Activated CD8-positive, alpha-beta T cell treated with anti-CD3 and anti-CD28 coated beads for 36 hours (primary cell): ENCODE measurements around the gene ABHD2. TPM values are rescaled to one million over a fixed set of nuclear protein-coding genes. Genes with fewer than 3 reads are reported as not detected.

Experiments
- ATAC-seq: fragments of 200-7000 bp; cut with Tn5 transposase; one replicate; pipeline ENCODE4 v1.10.0; 2021; ENCODE audit warnings: mild to moderate bottlenecking, moderate library complexity
- CTCF ChIA-PET: fragments of 350-600 bp; sonication (Branson Sonifier 250); formaldehyde crosslinking; loops from one replicate; lab custom pipeline; 2021; ENCODE audit warnings: antibody characterized with exemption; lab: Charles Lee
- POLR2A ChIA-PET: fragments of 350-600 bp; sonication (Branson Sonifier 250); formaldehyde crosslinking; loops from one replicate; lab custom pipeline; 2021; ENCODE audit warnings: antibody characterized with exemption; lab: Charles Lee
- DNase-seq: peaks from one replicate; pipeline ENCODE4 v3.0.0-alpha.2; 2020
- H3K27ac Mint-ChIP-seq: one replicate; pipeline ENCODE4 v1.8.0; 2021; ENCODE audit warnings: mild to moderate bottlenecking, mixed read lengths
- H3K27me3 Mint-ChIP-seq: one replicate; pipeline ENCODE4 v1.8.0; 2021; ENCODE audit warnings: mixed read lengths
- H3K36me3 Mint-ChIP-seq: one replicate; pipeline ENCODE4 v1.8.0; 2021; ENCODE audit warnings: low read depth, mixed read lengths
- H3K4me1 Mint-ChIP-seq: one replicate; pipeline ENCODE4 v1.8.0; 2021; ENCODE audit warnings: low read depth, mixed read lengths
- H3K4me3 Mint-ChIP-seq: one replicate; pipeline ENCODE4 v1.8.0; 2021; ENCODE audit warnings: mild to moderate bottlenecking, moderate library complexity, mixed read lengths
- H3K9me3 Mint-ChIP-seq: one replicate; pipeline ENCODE4 v1.8.0; 2021; ENCODE audit warnings: mixed read lengths
- intact Hi-C: fragments of 100-400 bp; cut with micrococcal nuclease; formaldehyde crosslinking; loops from one replicate; pipeline ENCODE4 v1.10.0; 2022
- total RNA-seq, 2 experiments: library from RNA; stranded (reverse); gene quantifications; one replicate each; pipeline ENCODE4 v1.2.3, GENCODE V29; 2021
- TF ChIP-seq, protein P1 (sequence below): fragments of 200-600 bp; IDR thresholded peaks from one replicate; pipeline ENCODE4 v1.8.0; 2022; ENCODE audit warnings: antibody characterized with exemption, mild to moderate bottlenecking

Gene ABHD2
- total RNA-seq, 2 experiments from 2014 or later: 36.8 to 38.9 TPM

DNA sequence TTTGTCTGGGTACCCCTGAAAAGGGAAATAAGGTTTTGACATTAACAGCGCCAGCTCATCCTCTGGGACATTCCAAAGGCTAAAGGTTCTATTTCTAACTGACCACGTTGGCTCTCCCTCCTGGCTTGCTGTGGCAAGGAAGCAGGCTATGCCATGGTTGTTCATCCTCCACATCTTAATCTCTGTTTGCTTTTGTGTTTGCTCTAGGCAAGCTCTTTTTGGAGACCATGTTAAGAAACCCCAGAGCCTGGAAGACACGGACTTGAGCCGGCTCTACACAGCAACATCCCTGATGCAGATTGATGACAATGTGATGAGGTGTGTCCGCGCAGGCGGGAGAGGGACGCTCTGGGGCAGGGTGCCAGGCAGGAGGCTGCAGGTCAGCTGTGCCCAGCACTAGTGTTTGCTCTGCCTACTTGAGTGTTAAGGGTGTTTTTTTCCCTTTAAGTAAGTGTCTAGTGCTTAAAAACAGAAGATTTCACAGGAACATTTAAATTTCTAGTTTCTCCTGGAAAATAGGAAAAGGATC, 99.8 kb downstream of the ABHD2 start:
- intact Hi-C loops: no loop called here
- TF ChIP-seq, protein P1, sequence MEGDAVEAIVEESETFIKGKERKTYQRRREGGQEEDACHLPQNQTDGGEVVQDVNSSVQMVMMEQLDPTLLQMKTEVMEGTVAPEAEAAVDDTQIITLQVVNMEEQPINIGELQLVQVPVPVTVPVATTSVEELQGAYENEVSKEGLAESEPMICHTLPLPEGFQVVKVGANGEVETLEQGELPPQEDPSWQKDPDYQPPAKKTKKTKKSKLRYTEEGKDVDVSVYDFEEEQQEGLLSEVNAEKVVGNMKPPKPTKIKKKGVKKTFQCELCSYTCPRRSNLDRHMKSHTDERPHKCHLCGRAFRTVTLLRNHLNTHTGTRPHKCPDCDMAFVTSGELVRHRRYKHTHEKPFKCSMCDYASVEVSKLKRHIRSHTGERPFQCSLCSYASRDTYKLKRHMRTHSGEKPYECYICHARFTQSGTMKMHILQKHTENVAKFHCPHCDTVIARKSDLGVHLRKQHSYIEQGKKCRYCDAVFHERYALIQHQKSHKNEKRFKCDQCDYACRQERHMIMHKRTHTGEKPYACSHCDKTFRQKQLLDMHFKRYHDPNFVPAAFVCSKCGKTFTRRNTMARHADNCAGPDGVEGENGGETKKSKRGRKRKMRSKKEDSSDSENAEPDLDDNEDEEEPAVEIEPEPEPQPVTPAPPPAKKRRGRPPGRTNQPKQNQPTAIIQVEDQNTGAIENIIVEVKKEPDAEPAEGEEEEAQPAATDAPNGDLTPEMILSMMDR: no peak
- peaks cover 18% of the 10 kb centered on the region for H3K36me3 Mint-ChIP-seq
- POLR2A ChIA-PET: no interaction called here
- no peak overlapping the region for H3K27ac Mint-ChIP-seq
- no peak overlapping the region for H3K4me3 Mint-ChIP-seq
- DNase-seq: no peak
- H3K4me1 Mint-ChIP-seq: peaks cover 3% of the 10 kb centered on the region
- no peaks in the 10 kb centered on the region for H3K27me3 Mint-ChIP-seq
- H3K9me3 Mint-ChIP-seq: no peaks in the 10 kb centered on the region
- CTCF ChIA-PET: interaction anchor here (0.9 to 4.1 kb wide), 3 partner anchors 10 to 19 kb away, joined by 3 to 19 read pairs (median 3); no protein-coding TSS in a partner anchor
- no peak for ATAC-seq

DNA sequence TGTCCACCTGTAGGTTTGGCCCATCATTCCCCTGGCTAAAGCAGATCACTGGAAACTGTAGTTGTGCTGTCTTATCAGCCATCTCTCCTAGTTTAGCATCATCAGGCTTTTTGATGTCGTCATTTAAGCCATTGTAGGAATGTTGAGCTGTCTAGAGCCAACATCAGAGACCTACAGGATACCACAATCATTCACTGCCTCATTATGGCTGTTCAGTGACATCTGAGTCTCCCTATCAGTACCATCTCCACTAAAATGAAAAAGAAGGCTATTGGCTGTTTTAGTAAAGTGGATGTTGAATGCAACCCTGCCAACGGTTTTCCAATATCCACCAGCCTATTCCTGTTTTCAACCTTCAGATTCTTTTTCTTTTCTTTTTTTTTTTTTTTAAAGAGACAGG, 103.9 kb downstream of the ABHD2 start:
- ATAC-seq: no peak
- DNase-seq: no peak
- Mint-ChIP-seq H3K27ac (no peak overlapping the region), H3K27me3 (no peaks in the 10 kb centered on the region), H3K4me1 (peaks cover 5% of the 10 kb centered on the region), H3K4me3 (no peak overlapping the region), H3K9me3 (no peaks in the 10 kb centered on the region), H3K36me3 (peaks cover 17% of the 10 kb centered on the region)
- intact Hi-C loops: no loop called here
- CTCF ChIA-PET: interaction anchor here (0.6 to 2.0 kb wide), 4 partner anchors 14 to 288 kb away, joined by 3 to 9 read pairs (median 3); no protein-coding TSS in a partner anchor
- POLR2A ChIA-PET: no interaction called here
- TF ChIP-seq, protein P1: no peak

DNA sequence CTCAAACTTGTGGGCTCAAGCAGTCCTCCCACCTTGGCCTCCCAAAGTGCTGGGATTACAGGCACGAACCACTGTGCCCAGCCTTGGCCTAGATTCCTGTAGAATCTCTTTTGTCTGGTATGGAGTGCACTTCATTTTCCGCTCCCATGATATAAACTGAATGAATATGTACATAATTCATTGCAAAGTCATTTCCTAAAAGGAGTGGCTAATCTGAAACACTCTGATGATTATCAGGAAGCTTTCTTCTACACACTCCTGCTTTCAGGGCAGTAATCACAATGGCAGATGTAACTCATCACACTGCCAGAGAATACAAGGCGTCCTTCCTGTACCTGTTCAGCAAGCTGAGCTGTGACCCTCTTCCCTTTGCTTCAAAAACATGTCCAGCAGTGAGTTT, 104.5 kb downstream of the ABHD2 start:
- peaks cover 17% of the 10 kb centered on the region for H3K36me3 Mint-ChIP-seq
- TF ChIP-seq, protein P1: no peak
- DNase-seq: no peak
- intact Hi-C loops: no loop called here
- no peaks in the 10 kb centered on the region for H3K9me3 Mint-ChIP-seq
- H3K4me3 Mint-ChIP-seq: no peak overlapping the region
- H3K27me3 Mint-ChIP-seq: no peaks in the 10 kb centered on the region
- H3K4me1 Mint-ChIP-seq: peaks cover 7% of the 10 kb centered on the region
- POLR2A ChIA-PET: no interaction called here
- no peak for ATAC-seq
- H3K27ac Mint-ChIP-seq: no peak overlapping the region
- CTCF ChIA-PET: interaction anchor here (1.1 to 2.0 kb wide), 3 partner anchors 14 to 21 kb away, joined by 3 to 9 read pairs (median 3); no protein-coding TSS in a partner anchor

DNA sequence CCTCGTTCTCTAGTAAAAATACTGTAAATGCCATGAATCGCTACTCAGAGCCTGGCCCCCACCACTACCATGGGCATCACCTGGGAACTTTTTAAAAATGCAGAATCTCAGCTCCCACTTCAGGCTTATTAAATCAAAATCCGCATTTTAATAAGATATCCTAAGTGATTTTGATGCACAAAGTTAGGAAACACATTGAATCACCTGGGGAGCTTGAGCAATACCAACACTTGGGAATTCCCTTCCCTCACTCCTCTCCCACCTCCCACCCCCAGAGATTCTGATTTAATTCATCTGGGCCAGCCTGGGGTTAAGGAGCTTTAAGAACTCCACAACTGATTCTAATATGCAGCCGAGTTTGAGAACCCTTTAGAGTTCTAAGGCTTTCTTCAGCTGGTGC, 106.4 kb downstream of the ABHD2 start:
- TF ChIP-seq, protein P1: no peak
- Mint-ChIP-seq H3K27me3 (no peaks in the 10 kb centered on the region), H3K4me3 (no peak overlapping the region), H3K36me3 (peaks cover 17% of the 10 kb centered on the region), H3K27ac (no peak overlapping the region), H3K4me1 (peaks cover 9% of the 10 kb centered on the region), H3K9me3 (no peaks in the 10 kb centered on the region)
- DNase-seq (no peak), ATAC-seq (no peak)
- POLR2A ChIA-PET: interaction anchor here (0.6 to 1.7 kb wide), 2 partner anchors 49 to 193 kb away, joined by 3 to 5 read pairs; partner anchors contain the start of gene FANCI
- CTCF ChIA-PET: interaction anchor here (0.8 to 6.6 kb wide), 6 partner anchors 8 to 137 kb away, joined by 3 to 71 read pairs (median 12); no protein-coding TSS in a partner anchor
- intact Hi-C loops: no loop called here

DNA sequence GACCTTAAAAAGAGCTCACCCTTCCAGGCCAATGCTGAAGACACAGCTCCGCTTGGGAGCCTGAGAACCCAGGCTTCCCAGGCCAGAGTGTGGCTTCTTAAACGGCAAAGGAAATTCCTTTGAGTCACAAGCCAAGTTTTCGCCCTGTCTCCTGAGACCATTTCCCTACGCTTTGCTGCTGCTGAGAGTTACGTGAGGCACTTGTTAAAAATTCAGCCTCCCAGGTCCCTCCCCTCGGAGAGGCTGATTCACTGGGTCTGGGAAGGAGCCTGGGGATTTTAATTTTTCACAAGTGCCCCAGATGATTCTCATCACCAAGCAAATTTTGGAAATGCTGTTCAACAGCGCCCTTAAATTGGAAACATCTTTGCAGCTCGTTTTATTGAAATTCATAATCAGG, 107.6 kb downstream of the ABHD2 start:
- Mint-ChIP-seq H3K27me3 (no peaks in the 10 kb centered on the region), H3K36me3 (peaks cover 14% of the 10 kb centered on the region), H3K27ac (no peak overlapping the region), H3K4me3 (no peak overlapping the region), H3K9me3 (no peaks in the 10 kb centered on the region), H3K4me1 (peaks cover 9% of the 10 kb centered on the region)
- TF ChIP-seq, protein P1: no peak
- intact Hi-C loops: no loop called here
- ChIA-PET CTCF (interaction anchor here (2.5 to 6.6 kb wide), 4 partner anchors 11 to 138 kb away, joined by 16 to 71 read pairs (median 20); no protein-coding TSS in a partner anchor), POLR2A (interaction anchor here (1.7 kb wide), 1 partner anchor 48 kb away, joined by 5 read pairs; the partner anchor contains the start of gene FANCI)
- no peak for DNase-seq
- ATAC-seq: no peak
